ENCODE results near the gene PICK1.

- TF ChIP-seq ZNF639 (tag by site-specific recombination; IDR thresholded peaks at IDR 0.05) (no peak), ZNF121 (tag by site-specific recombination; IDR thresholded peaks at IDR 0.05) (no peak)
These were observed 18.1 kb upstream of the PICK1 start for GRCh38 chr22:38038890-38039812.
